ENCODE data around the gene ANAPC5.

DNA sequence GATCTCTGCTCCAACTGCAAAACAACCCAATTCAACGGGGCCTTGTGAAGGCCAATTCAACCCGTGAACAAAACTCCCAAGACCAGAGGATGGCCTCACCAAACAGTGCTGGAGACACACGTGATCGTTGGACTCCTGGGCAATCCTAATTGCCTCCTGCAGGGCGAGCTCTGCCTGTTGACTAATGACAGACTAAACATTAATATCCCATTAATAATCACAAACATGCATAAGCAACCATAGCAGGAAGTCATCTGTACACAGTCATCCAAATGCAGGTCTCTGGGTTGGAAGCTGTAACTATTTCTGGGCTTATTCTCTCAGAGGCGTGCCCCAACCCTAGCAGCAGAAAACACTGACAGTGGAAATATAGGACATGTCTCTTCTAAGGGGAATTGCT lies 21.0 kb downstream of the ANAPC5 start:
- TF ChIP-seq, protein P1, sequence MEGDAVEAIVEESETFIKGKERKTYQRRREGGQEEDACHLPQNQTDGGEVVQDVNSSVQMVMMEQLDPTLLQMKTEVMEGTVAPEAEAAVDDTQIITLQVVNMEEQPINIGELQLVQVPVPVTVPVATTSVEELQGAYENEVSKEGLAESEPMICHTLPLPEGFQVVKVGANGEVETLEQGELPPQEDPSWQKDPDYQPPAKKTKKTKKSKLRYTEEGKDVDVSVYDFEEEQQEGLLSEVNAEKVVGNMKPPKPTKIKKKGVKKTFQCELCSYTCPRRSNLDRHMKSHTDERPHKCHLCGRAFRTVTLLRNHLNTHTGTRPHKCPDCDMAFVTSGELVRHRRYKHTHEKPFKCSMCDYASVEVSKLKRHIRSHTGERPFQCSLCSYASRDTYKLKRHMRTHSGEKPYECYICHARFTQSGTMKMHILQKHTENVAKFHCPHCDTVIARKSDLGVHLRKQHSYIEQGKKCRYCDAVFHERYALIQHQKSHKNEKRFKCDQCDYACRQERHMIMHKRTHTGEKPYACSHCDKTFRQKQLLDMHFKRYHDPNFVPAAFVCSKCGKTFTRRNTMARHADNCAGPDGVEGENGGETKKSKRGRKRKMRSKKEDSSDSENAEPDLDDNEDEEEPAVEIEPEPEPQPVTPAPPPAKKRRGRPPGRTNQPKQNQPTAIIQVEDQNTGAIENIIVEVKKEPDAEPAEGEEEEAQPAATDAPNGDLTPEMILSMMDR (IDR thresholded peaks at IDR 0.05; ENCODE audit: low read depth, low read length, poor library complexity, severe bottlenecking): no peak
- TF ChIP-seq EZH2phosphoT487 (IDR thresholded peaks at IDR 0.05; ENCODE audit: borderline replicate concordance, low read length): no peak

All from DOHH2 (cell line).